PFSK-1 (cell line): ENCODE results near the gene ZBTB9.

Source experiments
- POLR2AphosphoS5 ChIP-seq: IDR thresholded peaks from 2 replicates; pipeline ENCODE4 v1.6.1; 2012; ENCODE audit warnings: low read depth, mild to moderate bottlenecking, control low read depth, low read length, moderate library complexity
- SIN3A ChIP-seq: IDR thresholded peaks from 2 replicates; pipeline ENCODE4 v1.6.1; 2012; ENCODE audit warnings: mild to moderate bottlenecking, low read length, moderate library complexity, borderline replicate concordance; ENCODE audit not compliant: insufficient read depth
- TAF1 ChIP-seq: IDR thresholded peaks from 2 replicates; pipeline ENCODE4 v1.6.1; 2012; ENCODE audit warnings: low read length, control low read depth, borderline replicate concordance; ENCODE audit not compliant: insufficient read depth
- TF ChIP-seq, protein P1 (sequence below), 2 experiments: IDR thresholded peaks; 2 replicates each; pipeline versions ENCODE4 v1.6.1 to v1.8.0; 2011 to 2012; ENCODE audit warnings: low read depth in 2 of 2, low read length in 2 of 2, control low read depth in 1 of 2, inconsistent platforms in 1 of 2, mild to moderate bottlenecking in 1 of 2, moderate library complexity in 1 of 2; ENCODE audit not compliant: insufficient read depth in 1 of 2

DNA sequence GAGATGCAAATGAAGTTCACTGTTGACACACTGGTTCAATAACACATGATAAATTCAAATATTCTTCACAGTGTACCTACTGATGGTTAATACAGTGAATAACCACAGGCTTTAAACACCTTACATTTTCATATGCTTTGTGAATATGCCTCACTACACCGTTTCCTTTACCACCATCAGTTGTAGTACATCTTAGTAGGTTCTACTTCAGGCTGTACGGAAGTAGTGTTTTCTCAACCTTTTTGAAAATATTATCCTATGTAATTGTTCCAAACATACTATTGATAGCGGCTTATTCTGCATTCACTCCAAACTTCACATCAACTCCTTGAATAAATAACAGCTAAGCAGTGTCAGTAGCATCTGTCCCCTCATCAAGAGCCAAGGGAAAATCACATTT, 15.3 kb downstream of the ZBTB9 start:
- TF ChIP-seq, protein P1, sequence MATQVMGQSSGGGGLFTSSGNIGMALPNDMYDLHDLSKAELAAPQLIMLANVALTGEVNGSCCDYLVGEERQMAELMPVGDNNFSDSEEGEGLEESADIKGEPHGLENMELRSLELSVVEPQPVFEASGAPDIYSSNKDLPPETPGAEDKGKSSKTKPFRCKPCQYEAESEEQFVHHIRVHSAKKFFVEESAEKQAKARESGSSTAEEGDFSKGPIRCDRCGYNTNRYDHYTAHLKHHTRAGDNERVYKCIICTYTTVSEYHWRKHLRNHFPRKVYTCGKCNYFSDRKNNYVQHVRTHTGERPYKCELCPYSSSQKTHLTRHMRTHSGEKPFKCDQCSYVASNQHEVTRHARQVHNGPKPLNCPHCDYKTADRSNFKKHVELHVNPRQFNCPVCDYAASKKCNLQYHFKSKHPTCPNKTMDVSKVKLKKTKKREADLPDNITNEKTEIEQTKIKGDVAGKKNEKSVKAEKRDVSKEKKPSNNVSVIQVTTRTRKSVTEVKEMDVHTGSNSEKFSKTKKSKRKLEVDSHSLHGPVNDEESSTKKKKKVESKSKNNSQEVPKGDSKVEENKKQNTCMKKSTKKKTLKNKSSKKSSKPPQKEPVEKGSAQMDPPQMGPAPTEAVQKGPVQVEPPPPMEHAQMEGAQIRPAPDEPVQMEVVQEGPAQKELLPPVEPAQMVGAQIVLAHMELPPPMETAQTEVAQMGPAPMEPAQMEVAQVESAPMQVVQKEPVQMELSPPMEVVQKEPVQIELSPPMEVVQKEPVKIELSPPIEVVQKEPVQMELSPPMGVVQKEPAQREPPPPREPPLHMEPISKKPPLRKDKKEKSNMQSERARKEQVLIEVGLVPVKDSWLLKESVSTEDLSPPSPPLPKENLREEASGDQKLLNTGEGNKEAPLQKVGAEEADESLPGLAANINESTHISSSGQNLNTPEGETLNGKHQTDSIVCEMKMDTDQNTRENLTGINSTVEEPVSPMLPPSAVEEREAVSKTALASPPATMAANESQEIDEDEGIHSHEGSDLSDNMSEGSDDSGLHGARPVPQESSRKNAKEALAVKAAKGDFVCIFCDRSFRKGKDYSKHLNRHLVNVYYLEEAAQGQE (IDR thresholded peaks at IDR 0.05; ENCODE audit: insufficient read depth in 1 of 2, low read depth in 2 of 2, low read length in 2 of 2): no peak
- TF ChIP-seq SIN3A: no peak
- no peak for TF ChIP-seq POLR2AphosphoS5
- no peak for TF ChIP-seq TAF1
